Thyroid gland (tissue), 4 donors: Measurements from ENCODE around the gene FOXC2.

Experiments used
- POLR2A ChIP-seq, 2 donors: fragments of 450-650 bp; IDR thresholded peaks; one replicate each; pipeline ENCODE4 v1.6.1; 2017; ENCODE audit warnings: antibody characterized with exemption in 2 of 2, mild to moderate bottlenecking in 2 of 2, moderate library complexity in 1 of 2
- TF ChIP-seq, protein P1 (sequence below), 6 experiments: fragments of 200-600 bp in 3 of 6; fragments of 450-650 bp in 3 of 6; sonication (generic) in 3 of 6; IDR thresholded peaks; one replicate each; pipeline ENCODE4 v1.5.1; 2016 to 2019; ENCODE audit warnings: antibody characterized with exemption in 6 of 6, mild to moderate bottlenecking in 2 of 6, inconsistent platforms in 1 of 6, moderate library complexity in 1 of 6

DNA sequence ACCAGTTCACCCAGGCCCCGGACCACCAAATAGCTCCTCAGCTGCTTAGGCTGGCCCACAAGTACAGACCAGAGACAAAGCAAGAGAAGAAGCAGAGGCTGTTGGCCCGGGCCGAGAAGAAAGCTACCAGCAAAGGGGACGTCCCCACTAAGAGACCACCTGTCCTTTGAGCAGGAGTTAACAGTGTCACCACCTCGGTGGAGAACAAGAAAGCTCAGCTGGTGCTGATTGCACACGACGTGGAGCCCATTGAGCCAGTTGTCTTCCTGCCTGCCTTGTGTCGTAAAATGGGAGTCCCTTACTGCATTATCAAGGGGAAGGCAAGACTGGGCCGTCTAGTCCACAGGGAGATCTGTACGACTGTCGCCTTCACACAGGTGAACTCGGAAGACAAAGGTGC, 40.9 kb upstream of the FOXC2 start:
- TF ChIP-seq, protein P1, sequence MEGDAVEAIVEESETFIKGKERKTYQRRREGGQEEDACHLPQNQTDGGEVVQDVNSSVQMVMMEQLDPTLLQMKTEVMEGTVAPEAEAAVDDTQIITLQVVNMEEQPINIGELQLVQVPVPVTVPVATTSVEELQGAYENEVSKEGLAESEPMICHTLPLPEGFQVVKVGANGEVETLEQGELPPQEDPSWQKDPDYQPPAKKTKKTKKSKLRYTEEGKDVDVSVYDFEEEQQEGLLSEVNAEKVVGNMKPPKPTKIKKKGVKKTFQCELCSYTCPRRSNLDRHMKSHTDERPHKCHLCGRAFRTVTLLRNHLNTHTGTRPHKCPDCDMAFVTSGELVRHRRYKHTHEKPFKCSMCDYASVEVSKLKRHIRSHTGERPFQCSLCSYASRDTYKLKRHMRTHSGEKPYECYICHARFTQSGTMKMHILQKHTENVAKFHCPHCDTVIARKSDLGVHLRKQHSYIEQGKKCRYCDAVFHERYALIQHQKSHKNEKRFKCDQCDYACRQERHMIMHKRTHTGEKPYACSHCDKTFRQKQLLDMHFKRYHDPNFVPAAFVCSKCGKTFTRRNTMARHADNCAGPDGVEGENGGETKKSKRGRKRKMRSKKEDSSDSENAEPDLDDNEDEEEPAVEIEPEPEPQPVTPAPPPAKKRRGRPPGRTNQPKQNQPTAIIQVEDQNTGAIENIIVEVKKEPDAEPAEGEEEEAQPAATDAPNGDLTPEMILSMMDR (IDR thresholded peaks at IDR 0.05), result no peak
- TF ChIP-seq POLR2A (IDR thresholded peaks at IDR 0.05), result no peak
